ENCODE data around the gene SPACA7.
"Not testable (repeated sequence)": the region's sequence is repeated elsewhere in the genome, so short reads cannot be mapped to it uniquely, and the experiment has no call there.

SPACA7 gene

GRCh38 chr13:112397108-112397507, 21.0 kb downstream of the SPACA7 start:
- no peak overlapping the region for H3K27ac ChIP-seq
- H3K36me3 ChIP-seq (ENCODE audit: control insufficient read depth, insufficient read depth, low read length): no peaks in the 10 kb centered on the region
- no peak overlapping the region for H3K4me3 ChIP-seq (ENCODE audit: low read depth, low read length)
- no peaks in the 10 kb centered on the region for H3K27me3 ChIP-seq (ENCODE audit: control insufficient read depth, insufficient read depth, low read length)
- H3K79me2 ChIP-seq: no peaks in the 10 kb centered on the region
- no peak overlapping the region for H2AFZ ChIP-seq
- H3K9me3 ChIP-seq (ENCODE audit: control insufficient read depth, low read length): no peaks in the 10 kb centered on the region
- H3K9ac ChIP-seq: no peak overlapping the region
- no peak for TF ChIP-seq CTCF (IDR thresholded peaks at IDR 0.05)
- H3K4me1 ChIP-seq: no peaks in the 10 kb centered on the region
- no peak overlapping the region for H3K4me2 ChIP-seq (ENCODE audit: low read length)

GRCh38 chr13:112398347-112398746, 22.2 kb downstream of the SPACA7 start:
- H3K9me3 ChIP-seq (ENCODE audit: control insufficient read depth, low read length); H3K27me3 ChIP-seq (ENCODE audit: control insufficient read depth, insufficient read depth, low read length); H3K36me3 ChIP-seq (ENCODE audit: control insufficient read depth, insufficient read depth, low read length); H3K27ac ChIP-seq; H3K4me3 ChIP-seq (ENCODE audit: low read depth, low read length); H3K4me1 ChIP-seq; H3K4me2 ChIP-seq (ENCODE audit: low read length); H2AFZ ChIP-seq; H3K79me2 ChIP-seq; H3K9ac ChIP-seq: not testable (repeated sequence)

- H3K9me3 ChIP-seq (ENCODE audit: control insufficient read depth, low read length); H3K4me3 ChIP-seq (ENCODE audit: low read depth, low read length); H3K4me1 ChIP-seq; H3K9ac ChIP-seq; H3K27me3 ChIP-seq (ENCODE audit: control insufficient read depth, insufficient read depth, low read length); H3K79me2 ChIP-seq; H2AFZ ChIP-seq; H3K4me2 ChIP-seq (ENCODE audit: low read length); H3K36me3 ChIP-seq (ENCODE audit: control insufficient read depth, insufficient read depth, low read length); H3K27ac ChIP-seq: not testable (repeated sequence)
These were observed 33.7 kb downstream of the SPACA7 start for GRCh38 chr13:112409828-112410227.

GRCh38 chr13:112416647-112417046, 40.5 kb downstream of the SPACA7 start:
- Histone ChIP-seq H3K4me1 (no peaks in the 10 kb centered on the region), H3K4me3 (ENCODE audit: low read depth, low read length) (no peak overlapping the region), H2AFZ (no peak overlapping the region), H3K4me2 (ENCODE audit: low read length) (no peak overlapping the region), H3K9ac (no peak overlapping the region), H3K27ac (no peak overlapping the region), H3K9me3 (ENCODE audit: control insufficient read depth, low read length) (peaks cover 3% of the 10 kb centered on the region), H3K27me3 (ENCODE audit: control insufficient read depth, insufficient read depth, low read length) (no peaks in the 10 kb centered on the region), H3K79me2 (no peaks in the 10 kb centered on the region), H3K36me3 (ENCODE audit: control insufficient read depth, insufficient read depth, low read length) (no peaks in the 10 kb centered on the region)
- TF ChIP-seq CTCF (IDR thresholded peaks at IDR 0.05): no peak

GRCh38 chr13:112417079-112417478, 40.9 kb downstream of the SPACA7 start:
- Histone ChIP-seq H3K9ac (no peak overlapping the region), H3K79me2 (no peaks in the 10 kb centered on the region), H3K36me3 (ENCODE audit: control insufficient read depth, insufficient read depth, low read length) (no peaks in the 10 kb centered on the region), H3K9me3 (ENCODE audit: control insufficient read depth, low read length) (peaks cover 3% of the 10 kb centered on the region), H3K4me3 (ENCODE audit: low read depth, low read length) (no peak overlapping the region), H2AFZ (no peak overlapping the region), H3K27me3 (ENCODE audit: control insufficient read depth, insufficient read depth, low read length) (no peaks in the 10 kb centered on the region), H3K4me1 (no peaks in the 10 kb centered on the region), H3K4me2 (ENCODE audit: low read length) (no peak overlapping the region), H3K27ac (no peak overlapping the region)
- no peak for TF ChIP-seq CTCF (IDR thresholded peaks at IDR 0.05)

GRCh38 chr13:112424098-112424497, 47.9 kb downstream of the SPACA7 start:
- TF ChIP-seq CTCF (IDR thresholded peaks at IDR 0.05): no peak
- Histone ChIP-seq H3K4me3 (ENCODE audit: low read depth, low read length) (no peak overlapping the region), H3K9ac (no peak overlapping the region), H3K4me1 (no peaks in the 10 kb centered on the region), H3K27me3 (ENCODE audit: control insufficient read depth, insufficient read depth, low read length) (no peaks in the 10 kb centered on the region), H2AFZ (no peak overlapping the region), H3K9me3 (ENCODE audit: control insufficient read depth, low read length) (peaks cover 3% of the 10 kb centered on the region), H3K79me2 (no peaks in the 10 kb centered on the region), H3K4me2 (ENCODE audit: low read length) (no peak overlapping the region), H3K27ac (no peak overlapping the region), H3K36me3 (ENCODE audit: control insufficient read depth, insufficient read depth, low read length) (no peaks in the 10 kb centered on the region)
